SK-N-SH (cell line): Measurements from ENCODE around the gene CFTR. TPM values are rescaled to one million over a fixed set of nuclear protein-coding genes. Genes with fewer than 3 reads are reported as not detected.

Experiments
- CTCF ChIA-PET: fragments of 300-600, 350-600 bp; formaldehyde crosslinking; extraction: SDS; loops from one replicate; lab custom pipeline; 2021; lab: Yijun Ruan, JAX
- POLR2A ChIA-PET: fragments of 350-600 bp; sonication (Branson Sonifier 250); formaldehyde crosslinking; extraction: SDS; loops from one replicate; lab custom pipeline; 2020; ENCODE audit warnings: antibody characterized with exemption, inconsistent platforms; lab: Yijun Ruan, JAX
- DNase-seq: peaks from one replicate; pipeline ENCODE4 v3.0.0; 2012
- H2AFZ ChIP-seq: fragments of 200-600 bp; sonication (generic); 2 replicates; pipeline ENCODE4 v1.8.1; 2016; ENCODE audit warnings: antibody characterized with exemption, mild to moderate bottlenecking, low read depth
- H3F3A ChIP-seq: fragments of 200-600 bp; sonication (generic); replicated peaks from 2 replicates; pipeline ENCODE3; 2016; ENCODE audit warnings: antibody characterized with exemption, mild to moderate bottlenecking; ENCODE audit not compliant: insufficient read depth
- H3K27ac ChIP-seq, 2 experiments: fragments of 200-500 bp in 1 of 2; fragments of 200-600 bp in 1 of 2; sonication (Bioruptor generic) in 1 of 2; sonication (generic), shearing (Covaris generic) in 1 of 2; 2 replicates each; pipeline versions ENCODE4 v1.5.1 to v1.6.1; 2014 to 2016; ENCODE audit warnings: low read depth in 2 of 2, inconsistent platforms in 1 of 2, low read length in 1 of 2, mild to moderate bottlenecking in 1 of 2, mixed read lengths in 1 of 2
- H3K27me3 ChIP-seq: fragments of 200-600 bp; sonication (generic), shearing (Covaris generic); 2 replicates; pipeline ENCODE4 v1.6.1; 2016; ENCODE audit warnings: mixed run types; ENCODE audit not compliant: insufficient read depth
- H3K36me3 ChIP-seq, 2 experiments: fragments of 200-500 bp in 1 of 2; fragments of 200-600 bp in 1 of 2; sonication (Bioruptor generic) in 1 of 2; sonication (generic) in 1 of 2; replicated peaks in 1 of 2; 2 replicates each; pipeline versions ENCODE3 to v1.5.1; 2014 to 2016; ENCODE audit warnings: low read length in 1 of 2, mild to moderate bottlenecking in 1 of 2; ENCODE audit not compliant: insufficient read depth in 2 of 2, control insufficient read depth in 1 of 2
- H3K4me1 ChIP-seq, 2 experiments: fragments of 200-500 bp in 1 of 2; fragments of 200-600 bp in 1 of 2; sonication (Bioruptor generic) in 1 of 2; sonication (generic), shearing (Covaris generic) in 1 of 2; 2 replicates each; pipeline versions ENCODE4 v1.5.1 to v1.6.1; 2014 to 2016; ENCODE audit warnings: low read depth in 1 of 2, low read length in 1 of 2, mixed run types in 1 of 2; ENCODE audit not compliant: insufficient read depth in 2 of 2, control insufficient read depth in 1 of 2
- H3K4me2 ChIP-seq: fragments of 200-600 bp; sonication (generic), shearing (Covaris generic); 2 replicates; pipeline ENCODE4 v1.6.1; 2017; ENCODE audit warnings: mixed run types
- H3K4me3 ChIP-seq, 2 experiments: fragments of 200-500 bp in 1 of 2; fragments of 200-600 bp in 1 of 2; sonication (Bioruptor generic) in 1 of 2; sonication (generic), shearing (Covaris generic) in 1 of 2; 2 replicates each; pipeline versions ENCODE4 v1.5.1 to v1.8.1; 2014 to 2016; ENCODE audit warnings: low read depth in 2 of 2, inconsistent platforms in 1 of 2, low read length in 1 of 2, mild to moderate bottlenecking in 1 of 2, mixed read lengths in 1 of 2, moderate library complexity in 1 of 2
- H3K79me2 ChIP-seq: fragments of 200-600 bp; sonication (generic); 2 replicates; pipeline ENCODE4 v1.8.1; 2017; ENCODE audit warnings: mild to moderate bottlenecking; ENCODE audit not compliant: insufficient read depth
- H3K9ac ChIP-seq: fragments of 200-600 bp; sonication (generic); 2 replicates; pipeline ENCODE4 v1.6.1; 2017; ENCODE audit warnings: mixed run types
- H3K9me2 ChIP-seq: fragments of 200-600 bp; sonication (generic); 2 replicates; pipeline ENCODE4 v1.6.1; 2017; ENCODE audit warnings: mixed run types
- H3K9me3 ChIP-seq: fragments of 200-600 bp; sonication (generic); 2 replicates; pipeline ENCODE4 v1.6.1; 2017; ENCODE audit warnings: mixed run types, mild to moderate bottlenecking, moderate library complexity
- H4K20me1 ChIP-seq: fragments of 200-600 bp; sonication (generic); 2 replicates; pipeline ENCODE4 v1.6.1; 2017; ENCODE audit warnings: mild to moderate bottlenecking, mixed run types; ENCODE audit not compliant: insufficient read depth
- CTCF ChIP-seq: fragments of 200-600 bp; sonication (generic); IDR thresholded peaks from 2 replicates; pipeline ENCODE4 v1.6.1; 2017; ENCODE audit warnings: antibody characterized with exemption, mild to moderate bottlenecking, moderate library complexity
- ELF1 ChIP-seq: IDR thresholded peaks from 2 replicates; pipeline ENCODE4 v1.4.0; 2012
- EP300 ChIP-seq, 2 experiments: IDR thresholded peaks; 2 replicates each; pipeline versions ENCODE4 v1.4.0 to v1.6.1; 2012; ENCODE audit warnings: borderline replicate concordance in 1 of 2, low read depth in 1 of 2, low read length in 1 of 2
- EZH2phosphoT487 ChIP-seq: fragments of 200-600 bp; sonication (generic); IDR thresholded peaks from 2 replicates; pipeline ENCODE4 v1.6.1; 2017; ENCODE audit warnings: low read depth, mixed run types, mild to moderate bottlenecking, antibody characterized with exemption, moderate library complexity, borderline replicate concordance
- GABPA ChIP-seq: IDR thresholded peaks from 2 replicates; pipeline ENCODE4 v1.4.0; 2012; ENCODE audit warnings: low read depth, mild to moderate bottlenecking
- GATA2 ChIP-seq: sonication (generic); formaldehyde crosslinking; IDR thresholded peaks from 2 replicates; pipeline ENCODE4 v1.5.0; 2020; ENCODE audit warnings: mild to moderate bottlenecking, missing genetic modification reagents
- IRF3 ChIP-seq: fragments of 150-350 bp; IDR thresholded peaks from 2 replicates; pipeline ENCODE4 v1.6.1; 2016; ENCODE audit warnings: mild to moderate bottlenecking, low read depth, low read length
- JUND ChIP-seq: IDR thresholded peaks from 2 replicates; pipeline ENCODE4 v1.4.0; 2012
- MEF2A ChIP-seq: IDR thresholded peaks from 2 replicates; pipeline ENCODE4 v1.4.0; 2012; ENCODE audit warnings: low read depth, borderline replicate concordance
- NFIC ChIP-seq: IDR thresholded peaks from 2 replicates; pipeline ENCODE4 v1.4.0; 2012; ENCODE audit warnings: borderline replicate concordance
- NRF1 ChIP-seq: IDR thresholded peaks from 2 replicates; pipeline ENCODE4 v1.6.1; 2012; ENCODE audit warnings: low read depth, mild to moderate bottlenecking, low read length
- PBX3 ChIP-seq: IDR thresholded peaks from 2 replicates; pipeline ENCODE4; 2012
- POLR2AphosphoS5 ChIP-seq: IDR thresholded peaks from 2 replicates; pipeline ENCODE4 v1.6.1; 2012; ENCODE audit warnings: low read depth, low read length
- RAD21 ChIP-seq: IDR thresholded peaks from 2 replicates; pipeline ENCODE4 v1.6.1; 2012; ENCODE audit warnings: mild to moderate bottlenecking, low read length
- RCOR1 ChIP-seq: fragments of 150-350 bp; IDR thresholded peaks from 2 replicates; pipeline ENCODE4 v1.6.1; 2017; ENCODE audit warnings: antibody characterized with exemption, low read length
- SIN3A ChIP-seq: IDR thresholded peaks from 2 replicates; pipeline ENCODE4 v1.6.1; 2012; ENCODE audit warnings: low read depth, mild to moderate bottlenecking, low read length, moderate library complexity, borderline replicate concordance
- TCF12 ChIP-seq: IDR thresholded peaks from 2 replicates; pipeline ENCODE4 v1.4.0; 2012
- TEAD4 ChIP-seq: IDR thresholded peaks from 2 replicates; pipeline ENCODE4 v1.4.0; 2012; ENCODE audit warnings: mild to moderate bottlenecking, borderline replicate concordance; ENCODE audit not compliant: insufficient read depth
- USF1 ChIP-seq: IDR thresholded peaks from 2 replicates; pipeline ENCODE4 v1.4.0; 2012; ENCODE audit warnings: low read depth, borderline replicate concordance
- USF2 ChIP-seq: fragments of 150-350 bp; IDR thresholded peaks from 2 replicates; pipeline ENCODE4 v1.6.1; 2017; ENCODE audit warnings: antibody characterized with exemption, low read length, low read depth, borderline replicate concordance
- YY1 ChIP-seq: IDR thresholded peaks from 2 replicates; pipeline ENCODE4 v1.4.0; 2012; ENCODE audit warnings: low read depth, mild to moderate bottlenecking
- ZBTB33 ChIP-seq: IDR thresholded peaks from 2 replicates; pipeline ENCODE4 v1.4.0; 2012; ENCODE audit warnings: low read depth, borderline replicate concordance
- WGBS: methylation state at CpG from one replicate; pipeline ENCODE4 v1.1.6; 2017; ENCODE audit warnings: low lambda C conversion rate; 5-methylcytosine and 5-hydroxymethylcytosine counted together
- polyA plus RNA-seq, 3 experiments: library from polyadenylated mRNA; depleted of rRNA; stranded (reverse); fragments of >200 nt; gene quantifications; 2 replicates each; pipeline ENCODE4 v1.2.3, GENCODE V29; 2012

CFTR gene
- polyA plus RNA-seq, 1 of the 3 experiments (the other 2 are of a cell fraction), result not detected

- H3K9ac ChIP-seq, result no peak overlapping the region
- H3K36me3 ChIP-seq, result no peaks in the 10 kb centered on the region
- no peaks in the 10 kb centered on the region for H3K9me3 ChIP-seq
- no peak overlapping the region for H3K27ac ChIP-seq
- TF ChIP-seq IRF3 (no peak), GATA2 (CRISPR knock-in tag) (no peak), GABPA (no peak), TCF12 (no peak), SIN3A (no peak), EZH2phosphoT487 (no peak), RAD21 (no peak), PBX3 (no peak), USF2 (no peak)
- H3K4me1 ChIP-seq, result no peaks in the 10 kb centered on the region
- DNase-seq, result no peak
- H3K9me2 ChIP-seq, result 0 out of 2 replicates have a peak, but pooled peaks cover 3% of the 10 kb centered on the region
- H2AFZ ChIP-seq, result no peak overlapping the region
- no peaks in the 10 kb centered on the region for H3K79me2 ChIP-seq
- H3K4me3 ChIP-seq, result no peak overlapping the region
- H4K20me1 ChIP-seq, result no peaks in the 10 kb centered on the region
- no peaks in the 10 kb centered on the region for H3K27me3 ChIP-seq
- no peak overlapping the region for H3K4me2 ChIP-seq
- POLR2A ChIA-PET, result no interaction called here
- no peaks in the 10 kb centered on the region for H3F3A ChIP-seq
- CTCF ChIA-PET, result interaction anchor here (1.3 kb wide), 1 partner anchor 13 kb away, joined by 4 read pairs; no protein-coding TSS in a partner anchor
These were observed 179.7 kb downstream of the CFTR start for GRCh38 chr7:117659531-117660011.

- Histone ChIP-seq H3K4me3 (no peak overlapping the region), H3K27me3 (no peaks in the 10 kb centered on the region), H3K79me2 (no peaks in the 10 kb centered on the region), H3F3A (no peaks in the 10 kb centered on the region), H3K9me3 (no peaks in the 10 kb centered on the region), H3K9me2 (0 out of 2 replicates have a peak, but pooled peaks cover 3% of the 10 kb centered on the region), H3K27ac (no peak overlapping the region), H2AFZ (no peak overlapping the region), H3K9ac (no peak overlapping the region), H3K4me1 (no peaks in the 10 kb centered on the region), H3K4me2 (no peak overlapping the region), H4K20me1 (no peaks in the 10 kb centered on the region), H3K36me3 (no peaks in the 10 kb centered on the region)
- DNase-seq, result no peak
- CTCF ChIA-PET, result no interaction called here
- WGBS, result 6% methylated on average over 2 of the region's 2 CpGs
- POLR2A ChIA-PET, result no interaction called here
- TF ChIP-seq CTCF, result no peak
- no peak for TF ChIP-seq JUND
- no peak for TF ChIP-seq NRF1
- no peak for TF ChIP-seq MEF2A
- TF ChIP-seq NFIC, result no peak
- TF ChIP-seq ELF1, result no peak
- TF ChIP-seq POLR2AphosphoS5, result no peak
- no peak for TF ChIP-seq EP300 (IDR thresholded peaks at IDR 0.05; ENCODE audit: borderline replicate concordance in 1 of 2, low read depth in 1 of 2, low read length in 1 of 2)
- TF ChIP-seq TEAD4, result no peak
- TF ChIP-seq RCOR1, result no peak
- no peak for TF ChIP-seq YY1
- TF ChIP-seq USF1, result no peak
- TF ChIP-seq ZBTB33, result no peak
These were observed 181.5 kb downstream of the CFTR start for GRCh38 chr7:117661328-117661727.
